RWPE1 (cell line): Measurements from ENCODE around the gene MXD4.

ENCODE experiments used
- CTCF ChIA-PET: fragments of 350-600 bp; sonication (Branson Sonifier 250); formaldehyde crosslinking; extraction: SDS; loops from one replicate; lab custom pipeline; 2021; lab: Yijun Ruan, JAX
- POLR2A ChIA-PET: fragments of 400-600 bp; formaldehyde crosslinking; extraction: SDS; loops from one replicate; lab custom pipeline; 2020; ENCODE audit warnings: antibody characterized with exemption; ENCODE audit not compliant: low non-redundant PET; lab: Yijun Ruan, JAX
- DNase-seq: peaks from one replicate; pipeline ENCODE4 v3.0.0; 2012; ENCODE audit warnings: low spot score
- H3K27ac ChIP-seq: fragments of 450-650 bp; 2 replicates; pipeline ENCODE4 v1.5.1; 2017
- TF ChIP-seq, protein P1 (sequence below): fragments of 450-650 bp; conservative IDR thresholded peaks from 2 replicates; pipeline ENCODE4 v1.5.1; 2017; ENCODE audit warnings: low read depth, mild to moderate bottlenecking

The MXD4 gene

DNA sequence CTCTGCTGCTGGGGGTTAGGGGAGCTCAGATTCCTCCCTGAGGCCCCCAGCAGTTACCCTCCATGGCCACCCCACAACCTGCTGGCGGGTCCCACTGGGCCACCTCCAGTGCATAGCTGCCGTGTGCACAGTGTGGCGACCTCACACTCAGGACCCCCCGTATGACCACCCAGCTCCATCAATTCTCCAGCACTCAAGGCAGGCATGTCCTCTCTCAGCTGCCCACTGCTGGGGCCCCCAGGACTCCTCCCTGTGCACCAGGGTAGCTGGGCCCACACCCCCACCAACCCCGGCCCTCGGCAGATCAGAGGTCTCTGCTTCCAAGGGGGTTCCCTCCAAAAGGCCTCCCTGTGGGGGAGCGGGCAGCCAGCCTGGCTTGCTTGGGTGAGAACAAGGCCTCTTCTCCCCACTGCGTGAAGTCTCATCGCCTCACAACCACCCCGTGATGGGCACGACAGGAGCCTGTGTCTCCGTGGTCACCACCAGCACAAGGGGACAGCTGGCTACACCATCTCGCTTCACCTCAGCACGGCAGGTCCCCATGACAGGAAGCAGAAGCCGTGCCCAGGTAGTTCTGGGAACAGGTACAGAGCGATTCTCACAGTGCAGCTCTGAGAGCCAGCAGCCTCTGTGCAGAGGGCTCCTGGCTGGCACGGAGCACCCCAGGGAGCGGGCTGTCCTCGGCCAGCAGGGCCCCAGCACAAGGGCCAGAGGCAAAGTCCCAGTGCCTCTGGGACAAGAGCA lies 15.4 kb downstream of the MXD4 start:
- TF ChIP-seq, protein P1, sequence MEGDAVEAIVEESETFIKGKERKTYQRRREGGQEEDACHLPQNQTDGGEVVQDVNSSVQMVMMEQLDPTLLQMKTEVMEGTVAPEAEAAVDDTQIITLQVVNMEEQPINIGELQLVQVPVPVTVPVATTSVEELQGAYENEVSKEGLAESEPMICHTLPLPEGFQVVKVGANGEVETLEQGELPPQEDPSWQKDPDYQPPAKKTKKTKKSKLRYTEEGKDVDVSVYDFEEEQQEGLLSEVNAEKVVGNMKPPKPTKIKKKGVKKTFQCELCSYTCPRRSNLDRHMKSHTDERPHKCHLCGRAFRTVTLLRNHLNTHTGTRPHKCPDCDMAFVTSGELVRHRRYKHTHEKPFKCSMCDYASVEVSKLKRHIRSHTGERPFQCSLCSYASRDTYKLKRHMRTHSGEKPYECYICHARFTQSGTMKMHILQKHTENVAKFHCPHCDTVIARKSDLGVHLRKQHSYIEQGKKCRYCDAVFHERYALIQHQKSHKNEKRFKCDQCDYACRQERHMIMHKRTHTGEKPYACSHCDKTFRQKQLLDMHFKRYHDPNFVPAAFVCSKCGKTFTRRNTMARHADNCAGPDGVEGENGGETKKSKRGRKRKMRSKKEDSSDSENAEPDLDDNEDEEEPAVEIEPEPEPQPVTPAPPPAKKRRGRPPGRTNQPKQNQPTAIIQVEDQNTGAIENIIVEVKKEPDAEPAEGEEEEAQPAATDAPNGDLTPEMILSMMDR, result no peak
- POLR2A ChIA-PET, result no interaction called here
- CTCF ChIA-PET, result no interaction called here
- H3K27ac ChIP-seq, result peak overlapping the region; percentile 41
- no peak for DNase-seq

DNA sequence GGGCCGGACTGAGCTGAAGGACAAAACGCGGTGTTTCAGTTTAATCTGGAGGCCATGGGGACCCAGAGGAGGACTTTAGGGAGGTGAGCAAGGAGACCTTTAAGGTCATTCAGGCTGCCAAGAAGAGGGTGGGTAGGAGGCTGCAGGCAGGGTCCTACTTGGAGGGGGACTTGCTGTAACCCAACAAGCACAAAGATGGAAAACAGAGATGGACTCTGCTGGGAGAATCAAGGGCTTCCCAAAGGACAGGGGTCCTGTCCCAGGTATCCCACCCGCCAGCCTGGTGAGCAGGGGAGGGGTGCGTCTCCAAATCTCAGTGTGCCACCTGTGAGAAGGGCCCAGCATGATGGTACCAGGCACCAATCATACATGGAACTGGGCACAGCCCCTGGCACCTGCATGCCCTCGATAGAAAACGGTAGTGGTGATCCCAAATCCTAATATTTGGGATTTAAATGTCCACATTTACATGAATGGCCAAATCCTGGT lies 16.1 kb downstream of the MXD4 start:
- TF ChIP-seq, protein P1, result no peak
- ChIA-PET POLR2A (no interaction called here), CTCF (no interaction called here)
- DNase-seq, result no peak
- peak overlapping the region; percentile 41 for H3K27ac ChIP-seq

DNA sequence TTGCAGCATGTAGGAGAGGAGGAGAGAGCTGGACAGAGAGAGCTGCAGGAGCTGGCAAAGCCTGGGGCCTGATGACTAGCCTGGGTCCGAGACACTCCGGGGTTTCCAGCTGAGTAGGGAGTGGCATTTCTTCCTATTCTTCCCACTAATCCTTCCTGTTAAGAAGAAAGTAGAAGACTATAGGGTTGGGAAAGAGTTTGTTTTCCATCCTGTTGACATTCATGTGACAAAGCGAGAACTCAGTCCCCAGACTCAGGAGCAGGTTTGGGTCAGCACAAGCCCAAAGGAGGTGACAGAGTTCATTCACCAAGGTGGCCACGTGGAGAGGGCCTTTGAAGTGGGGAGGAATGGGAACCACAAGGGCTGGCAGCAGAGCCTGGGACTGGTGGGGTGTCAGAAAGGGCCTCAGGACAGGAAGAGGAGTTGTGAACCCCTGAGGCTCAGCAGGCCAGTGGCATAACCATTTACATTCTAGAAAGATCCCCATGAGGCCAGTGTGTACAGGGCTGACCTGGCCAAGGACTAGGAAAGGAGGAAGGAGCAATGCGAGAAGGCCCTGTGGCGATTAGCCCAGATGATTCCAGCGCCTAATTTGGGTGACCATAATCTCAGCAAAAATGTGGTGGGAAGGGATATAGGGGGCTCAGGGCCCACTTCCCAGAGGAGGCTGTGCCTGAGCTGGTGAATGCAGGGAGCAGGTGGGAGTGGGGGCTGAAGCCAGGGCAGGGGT lies 16.7 kb downstream of the MXD4 start:
- peak overlapping the region; percentile 41 for H3K27ac ChIP-seq

DNA sequence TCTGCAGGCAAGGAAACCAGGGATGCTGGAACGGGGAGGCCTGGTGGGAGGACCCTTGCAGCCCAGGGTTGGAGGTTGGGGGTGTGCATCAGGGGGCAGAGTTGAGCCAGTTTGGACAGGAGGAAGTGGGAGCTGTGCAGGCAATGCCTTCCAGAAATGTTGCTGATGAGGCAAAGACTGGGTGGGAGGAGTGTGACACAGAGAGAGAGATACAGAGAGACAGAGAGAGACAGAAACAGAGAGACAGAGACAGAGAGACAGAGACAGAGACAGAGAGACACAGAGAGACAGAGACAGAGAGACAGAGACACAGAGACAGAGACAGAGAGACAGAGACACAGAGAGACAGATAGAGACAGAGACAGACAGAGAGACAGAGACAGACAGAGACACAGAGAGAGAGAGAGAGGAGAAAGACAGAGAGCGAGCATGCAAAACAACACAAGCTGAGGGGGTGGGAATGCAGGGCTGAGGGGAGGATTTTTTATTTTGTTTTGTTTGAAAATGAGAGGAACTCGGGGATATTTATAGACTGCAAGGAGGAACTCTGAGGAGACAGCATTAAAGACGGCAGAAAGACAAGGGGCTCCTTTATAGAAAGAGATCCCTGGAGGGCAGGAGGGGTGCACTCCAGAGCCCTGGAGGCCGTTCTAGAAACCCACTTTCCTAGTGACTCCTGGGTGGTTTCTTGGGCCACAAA lies 18.1 kb downstream of the MXD4 start:
- no peak overlapping the region for H3K27ac ChIP-seq
- TF ChIP-seq, protein P1, result no peak
- ChIA-PET CTCF (no interaction called here), POLR2A (no interaction called here)
- DNase-seq, result no peak

More for the DNA sequence above, 16.7 kb downstream of the MXD4 start:
- ChIA-PET POLR2A (no interaction called here), CTCF (no interaction called here)
- TF ChIP-seq, protein P1, result no peak
- no peak for DNase-seq

DNA sequence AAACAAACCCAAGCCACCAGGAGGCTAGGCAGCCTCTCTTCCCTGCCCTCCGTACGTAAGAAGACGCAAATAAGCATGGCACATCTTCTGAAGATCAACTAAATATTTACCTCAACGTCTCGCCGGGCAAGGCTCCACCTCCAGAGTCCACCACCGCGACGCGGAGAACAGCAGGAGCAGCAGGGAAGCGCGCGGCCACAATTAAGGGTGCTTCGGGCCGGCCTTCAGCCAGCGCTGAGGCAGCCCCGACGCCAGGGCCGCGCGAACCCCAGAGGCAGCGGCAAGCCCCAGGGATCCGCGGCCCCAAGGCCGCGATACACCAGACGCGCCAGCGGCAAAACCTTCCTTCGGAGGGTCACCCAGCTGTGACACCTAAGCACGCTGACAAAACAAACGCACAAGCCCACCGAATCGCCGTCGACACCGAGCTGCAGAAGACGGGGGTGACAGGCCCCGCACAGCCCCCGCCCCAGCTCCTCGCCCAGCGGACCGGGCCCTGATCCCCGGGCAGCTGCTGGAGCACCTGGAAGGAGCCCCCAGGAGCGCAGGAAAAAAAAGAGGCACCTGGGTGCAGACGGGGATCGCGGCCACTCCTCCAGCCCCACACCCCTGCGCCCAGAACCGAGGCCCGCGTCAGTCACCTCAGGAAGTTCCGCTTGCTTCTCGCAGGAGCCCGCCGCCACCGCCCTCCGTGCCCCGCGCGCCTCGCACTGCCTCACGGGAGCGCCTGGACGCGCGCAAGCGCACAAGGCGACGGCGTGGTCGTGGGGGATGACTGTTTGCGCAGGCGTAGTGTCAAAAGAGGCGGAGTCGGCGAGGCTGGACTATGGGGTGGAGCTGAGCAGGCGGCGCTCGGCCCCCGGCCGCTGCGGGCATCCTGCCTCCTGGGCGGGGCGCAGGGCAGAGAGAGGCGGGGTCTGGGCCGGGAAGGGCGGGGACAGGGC lies 20.2 kb downstream of the MXD4 start, which contains the start of the genes HAUS3 and POLN:
Gene HAUS3, minus strand, starts transcription at position 712 of the 944 bp plus-strand sequence. CDS start 1,175 bp downstream, outside the sequence.
Gene POLN, minus strand, starts transcription at position 712 of the 944 bp plus-strand sequence. CDS start 12,890 bp downstream, outside the sequence.
- peak within 1 kb of the TSS; percentile 85 for H3K27ac ChIP-seq
- peak; percentile 97 for DNase-seq
- CTCF ChIA-PET, result interaction anchor here (0.6 kb wide), 1 partner anchor 205 kb away, joined by 3 read pairs; no protein-coding TSS in a partner anchor
- POLR2A ChIA-PET, result interaction anchor here (0.6 kb wide), 1 partner anchor 30 kb away, joined by 3 read pairs; no protein-coding TSS in a partner anchor
- TF ChIP-seq, protein P1, result no peak
